ENCODE results near the gene UBE2E2. TPM values are rescaled to one million over a fixed set of nuclear protein-coding genes. Genes with fewer than 3 reads are reported as not detected.

Gene UBE2E2
- total RNA-seq, 1 experiment from 2014 or later = 45.0 TPM

- H3K4me1 ChIP-seq (replicated peaks) = peaks cover 5% of the 10 kb centered on the region; the same call in 1 of the 2 replicates
- no peak overlapping the region for H3K27ac ChIP-seq
- no peak overlapping the region for H3K4me3 ChIP-seq
- H3K9me3 ChIP-seq (replicated peaks) = no peaks in the 10 kb centered on the region
- no peaks in the 10 kb centered on the region for H3K27me3 ChIP-seq (replicated peaks)
- no peak for DNase-seq (ENCODE audit: low read depth in 1 of 2, low spot score in 2 of 2)
- H3K36me3 ChIP-seq = no peaks in the 10 kb centered on the region
Observed at GRCh38 chr3:23637339-23637738, 434.2 kb downstream of the UBE2E2 start.

- H3K4me3 ChIP-seq = no peak overlapping the region
- H3K27ac ChIP-seq = peak overlapping the region; percentile 8
- DNase-seq (ENCODE audit: low read depth in 1 of 2, low spot score in 2 of 2) = peak in 1 of 2 experiments; percentile 16
- H3K4me1 ChIP-seq (replicated peaks) = peaks cover 5% of the 10 kb centered on the region; the same call in 1 of the 2 replicates
- H3K36me3 ChIP-seq = no peaks in the 10 kb centered on the region
- H3K9me3 ChIP-seq (replicated peaks) = no peaks in the 10 kb centered on the region
- no peaks in the 10 kb centered on the region for H3K27me3 ChIP-seq (replicated peaks)
Observed at GRCh38 chr3:23640471-23641146, 437.5 kb downstream of the UBE2E2 start.
